IPS DF 6.9 (cell line): ENCODE measurements around the gene IPMK.
"Not testable (repeated sequence)": the region's sequence is repeated elsewhere in the genome, so short reads cannot be mapped to it uniquely, and the experiment has no call there.

ENCODE experiments used
- DNase-seq: peaks from one replicate; pipeline ENCODE4 v3.0.0-alpha.2; 2013; ENCODE audit warnings: low read depth, low spot score
- H3K27ac ChIP-seq: one replicate; pipeline ENCODE4 v1.5.1; 2013; ENCODE audit warnings: low read length, control low read depth
- H3K27me3 ChIP-seq: 2 replicates; pipeline ENCODE4 v1.6.1; 2013; ENCODE audit warnings: mild to moderate bottlenecking, low read length; ENCODE audit not compliant: control insufficient read depth, insufficient read depth
- H3K36me3 ChIP-seq: 2 replicates; pipeline ENCODE4 v1.6.1; 2013; ENCODE audit warnings: low read length; ENCODE audit not compliant: control insufficient read depth, insufficient read depth
- H3K4me1 ChIP-seq: 2 replicates; pipeline ENCODE4 v1.6.1; 2013; ENCODE audit warnings: low read length; ENCODE audit not compliant: control insufficient read depth, insufficient read depth
- H3K4me3 ChIP-seq: 2 replicates; pipeline ENCODE4 v1.5.1; 2013; ENCODE audit warnings: mild to moderate bottlenecking, low read length
- H3K9me3 ChIP-seq: 2 replicates; pipeline ENCODE4 v1.6.1; 2013; ENCODE audit warnings: low read length, inconsistent platforms; ENCODE audit not compliant: control insufficient read depth, insufficient read depth
- WGBS: extraction: QIAGEN DNeasy Blood & Tissue Kit; methylation state at CpG from one replicate; pipeline ENCODE4 v1.1.7; 2013; ENCODE audit warnings: mixed read lengths, missing lambda C conversion rate; ENCODE audit not compliant: insufficient read length, insufficient coverage; 5-methylcytosine and 5-hydroxymethylcytosine counted together

IPMK gene

DNA sequence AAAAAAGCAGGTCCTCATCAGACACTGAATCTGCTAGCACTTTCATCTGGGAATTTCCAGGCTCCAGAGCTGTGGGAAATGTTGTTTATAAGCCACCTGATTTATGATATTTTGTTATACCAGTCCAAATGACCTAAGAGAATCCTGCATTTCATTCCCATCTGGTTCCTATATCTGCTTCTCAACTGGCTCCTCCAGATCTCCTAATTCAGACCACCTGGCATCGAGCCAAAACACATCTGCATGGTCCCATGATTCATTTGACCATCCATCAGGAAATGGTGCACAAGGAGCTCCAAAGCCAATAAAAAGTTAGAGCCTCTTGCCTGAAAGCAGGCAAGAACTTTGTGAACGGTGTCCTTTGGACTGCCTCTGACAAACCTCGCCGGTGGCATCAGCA is 108.9 kb downstream of the IPMK start:
- no peaks in the 10 kb centered on the region for H3K4me1 ChIP-seq
- H3K27me3 ChIP-seq = no peaks in the 10 kb centered on the region
- H3K27ac ChIP-seq = no peak overlapping the region
- no peak for DNase-seq
- H3K9me3 ChIP-seq = no peaks in the 10 kb centered on the region; the same call in 1 of the 2 replicates
- H3K36me3 ChIP-seq = no peaks in the 10 kb centered on the region
- no peak overlapping the region for H3K4me3 ChIP-seq
- WGBS = no CpG with 5 or more reads among the region's 4 CpGs

DNA sequence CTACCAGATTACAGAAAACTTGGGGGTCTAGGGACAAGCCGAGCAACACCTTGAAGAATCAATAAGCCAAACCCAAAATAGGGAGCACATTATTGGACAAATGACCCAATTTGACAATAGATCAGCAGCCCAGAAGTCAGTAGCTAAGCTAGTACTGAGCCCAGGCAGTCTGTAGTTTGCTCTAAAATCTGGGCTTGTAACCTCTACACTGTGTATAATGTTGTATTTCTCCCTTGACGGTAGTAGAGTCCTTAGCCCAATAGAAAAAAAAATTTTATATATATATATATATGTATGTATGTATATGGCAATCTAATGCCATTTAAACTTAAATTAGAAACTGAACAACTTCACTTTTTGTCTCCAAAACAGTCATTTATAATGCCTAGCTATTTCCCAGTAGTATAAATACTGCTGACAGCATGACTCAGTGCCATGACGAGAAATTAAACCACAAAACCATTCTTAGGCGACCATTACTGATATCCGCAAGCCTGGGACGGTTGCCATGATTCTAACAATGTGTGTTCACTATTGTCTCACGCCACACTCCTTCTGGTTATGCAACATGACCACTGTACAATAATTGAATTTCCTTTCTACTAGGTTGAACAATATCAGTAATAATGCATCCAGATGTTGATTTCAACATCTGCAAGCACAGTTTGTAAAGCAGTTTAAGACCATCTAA is 110.5 kb downstream of the IPMK start:
- Histone ChIP-seq H3K9me3 (no peaks in the 10 kb centered on the region; the same call in 1 of the 2 replicates), H3K4me1 (no peaks in the 10 kb centered on the region), H3K36me3 (no peaks in the 10 kb centered on the region), H3K27ac (no peak overlapping the region), H3K4me3 (no peak overlapping the region), H3K27me3 (no peaks in the 10 kb centered on the region)
- WGBS = no CpG with 5 or more reads among the region's 7 CpGs
- DNase-seq = no peak

DNA sequence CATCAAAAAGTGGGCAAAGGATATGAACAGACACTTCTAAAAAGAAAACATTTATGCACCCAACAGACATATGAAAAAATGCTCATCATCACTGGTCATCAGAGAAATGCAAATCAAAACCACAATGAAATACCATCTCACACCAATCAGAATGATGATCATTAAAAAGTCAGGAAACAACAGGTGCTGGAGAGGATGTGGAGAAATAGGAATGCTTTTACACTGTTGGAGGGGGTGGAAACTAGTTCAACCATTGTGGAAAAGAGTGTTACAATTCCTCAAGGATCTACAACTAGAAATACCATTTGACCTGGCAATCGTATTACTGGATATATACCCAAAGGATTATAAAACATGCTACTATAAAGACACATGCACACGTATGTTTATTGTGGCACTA is 111.8 kb downstream of the IPMK start:
- WGBS = no CpG with 5 or more reads among the region's 2 CpGs
- not testable (repeated sequence) for DNase-seq, H3K4me3 ChIP-seq, H3K36me3 ChIP-seq, H3K27ac ChIP-seq, H3K4me1 ChIP-seq, H3K9me3 ChIP-seq, H3K27me3 ChIP-seq

DNA sequence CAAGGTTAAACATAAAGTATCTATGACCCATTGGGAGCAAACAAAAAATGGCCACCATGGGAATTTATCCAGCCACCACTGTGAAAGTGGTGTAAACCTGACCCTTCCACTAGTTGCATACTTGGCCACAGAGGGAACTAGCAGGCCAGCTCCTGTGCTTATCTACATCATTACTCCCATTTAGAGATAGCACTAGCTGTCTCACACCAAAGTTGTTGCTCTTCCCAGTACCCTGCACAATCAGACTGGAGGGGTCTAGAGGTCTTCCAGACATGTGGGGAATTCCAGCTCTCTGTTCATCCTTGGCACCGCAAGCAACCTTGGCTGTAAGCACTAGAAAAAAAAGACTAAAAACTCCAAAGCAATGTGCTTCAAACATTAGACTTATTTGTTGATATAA is 113.9 kb downstream of the IPMK start:
- Histone ChIP-seq H3K27ac (no peak overlapping the region), H3K4me3 (no peak overlapping the region), H3K9me3 (no peaks in the 10 kb centered on the region; the same call in 1 of the 2 replicates), H3K36me3 (no peaks in the 10 kb centered on the region), H3K4me1 (no peaks in the 10 kb centered on the region), H3K27me3 (no peaks in the 10 kb centered on the region)
- no peak for DNase-seq
- no CpG with 5 or more reads among the region's 1 CpG for WGBS

DNA sequence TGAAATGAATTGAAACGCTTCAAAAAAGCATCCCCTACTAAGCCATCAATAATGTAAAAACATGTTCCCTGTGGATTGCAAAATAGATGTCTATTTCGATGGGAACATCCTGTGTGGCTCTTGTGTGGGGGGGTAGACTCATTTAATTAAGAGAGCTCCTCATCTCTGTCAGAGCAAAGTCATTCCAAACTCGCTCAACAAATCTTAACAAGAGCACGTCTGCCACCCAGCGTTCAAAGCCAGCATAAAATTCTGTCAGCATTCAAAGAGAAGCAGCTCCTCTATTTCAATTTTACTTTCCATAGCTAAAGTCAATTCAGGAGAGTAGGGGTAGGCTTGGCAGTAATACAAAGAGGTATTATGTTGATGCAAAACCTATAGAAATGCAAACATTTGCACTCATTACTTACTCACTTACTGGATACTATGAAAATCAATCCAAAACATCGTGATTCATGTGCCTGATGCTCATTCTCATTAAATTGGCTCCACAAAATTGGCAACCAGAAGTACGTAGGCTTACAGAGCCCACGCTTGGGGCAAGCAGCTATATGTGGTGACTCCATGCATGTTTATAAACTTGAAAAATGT is 114.9 kb downstream of the IPMK start:
- Histone ChIP-seq H3K36me3 (no peaks in the 10 kb centered on the region), H3K4me1 (no peaks in the 10 kb centered on the region), H3K27ac (no peak overlapping the region), H3K4me3 (no peak overlapping the region), H3K9me3 (no peaks in the 10 kb centered on the region), H3K27me3 (no peaks in the 10 kb centered on the region)
- WGBS = no CpG with 5 or more reads among the region's 8 CpGs
- DNase-seq = peak; percentile 55

DNA sequence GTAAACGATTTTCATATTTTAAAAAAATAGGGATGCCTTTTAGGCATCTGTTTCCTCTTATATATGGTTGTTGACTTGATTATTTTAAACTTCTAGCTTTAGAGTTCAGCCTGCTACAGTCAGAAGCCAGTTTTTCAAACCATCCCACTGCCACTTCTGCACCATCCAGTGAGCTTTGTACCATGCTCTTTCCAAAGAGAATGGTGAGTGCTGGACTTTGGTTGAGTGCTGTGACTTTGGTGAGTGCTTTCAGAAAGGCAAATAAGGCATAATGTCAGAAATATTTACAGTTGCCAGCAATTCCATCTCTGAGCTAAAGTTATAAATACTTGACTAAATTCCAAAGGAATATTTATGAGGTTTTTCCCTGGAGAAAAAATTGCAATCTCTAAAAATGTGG is 117.4 kb downstream of the IPMK start:
- Histone ChIP-seq H3K4me1 (no peaks in the 10 kb centered on the region), H3K4me3 (no peak overlapping the region), H3K27me3 (no peaks in the 10 kb centered on the region), H3K36me3 (no peaks in the 10 kb centered on the region), H3K9me3 (no peaks in the 10 kb centered on the region), H3K27ac (no peak overlapping the region)
- no CpG with 5 or more reads among the region's 1 CpG for WGBS
- no peak for DNase-seq

DNA sequence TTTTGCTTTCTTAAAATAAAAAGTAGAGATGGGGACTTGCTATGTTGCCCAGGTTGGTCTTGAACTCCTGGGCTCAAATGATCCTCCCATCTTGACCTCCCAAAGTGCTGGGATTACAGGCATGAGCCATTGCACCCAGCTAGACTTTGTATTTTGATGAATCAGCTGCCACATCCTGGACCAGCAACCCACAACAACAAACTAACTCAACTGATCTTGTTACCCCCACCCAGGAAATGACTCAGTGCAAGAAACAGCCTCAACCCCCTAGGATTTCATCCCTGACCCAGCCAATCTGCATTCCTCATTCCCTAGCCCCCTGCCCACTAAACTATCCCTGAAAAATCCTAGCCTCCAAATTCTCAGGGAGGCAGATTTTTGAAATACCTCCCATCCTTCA is 123.8 kb downstream of the IPMK start:
- no peaks in the 10 kb centered on the region for H3K36me3 ChIP-seq
- no peaks in the 10 kb centered on the region for H3K4me1 ChIP-seq
- H3K4me3 ChIP-seq = no peak overlapping the region
- no peaks in the 10 kb centered on the region for H3K9me3 ChIP-seq
- H3K27me3 ChIP-seq = no peaks in the 10 kb centered on the region
- no peak overlapping the region for H3K27ac ChIP-seq
- DNase-seq = no peak
